NCI-H748 treated with DMSO at 0.1 percent for 48 hours (cell line): Measurements from ENCODE around the gene CFAP52.
"Not testable (repeated sequence)": the region's sequence is repeated elsewhere in the genome, so short reads cannot be mapped to it uniquely, and the experiment has no call there.

ENCODE experiments used
- DNase-seq: peaks from one replicate; lab custom pipeline; 2025; lab: John Stamatoyannopoulos, UW

Gene CFAP52, protein sequence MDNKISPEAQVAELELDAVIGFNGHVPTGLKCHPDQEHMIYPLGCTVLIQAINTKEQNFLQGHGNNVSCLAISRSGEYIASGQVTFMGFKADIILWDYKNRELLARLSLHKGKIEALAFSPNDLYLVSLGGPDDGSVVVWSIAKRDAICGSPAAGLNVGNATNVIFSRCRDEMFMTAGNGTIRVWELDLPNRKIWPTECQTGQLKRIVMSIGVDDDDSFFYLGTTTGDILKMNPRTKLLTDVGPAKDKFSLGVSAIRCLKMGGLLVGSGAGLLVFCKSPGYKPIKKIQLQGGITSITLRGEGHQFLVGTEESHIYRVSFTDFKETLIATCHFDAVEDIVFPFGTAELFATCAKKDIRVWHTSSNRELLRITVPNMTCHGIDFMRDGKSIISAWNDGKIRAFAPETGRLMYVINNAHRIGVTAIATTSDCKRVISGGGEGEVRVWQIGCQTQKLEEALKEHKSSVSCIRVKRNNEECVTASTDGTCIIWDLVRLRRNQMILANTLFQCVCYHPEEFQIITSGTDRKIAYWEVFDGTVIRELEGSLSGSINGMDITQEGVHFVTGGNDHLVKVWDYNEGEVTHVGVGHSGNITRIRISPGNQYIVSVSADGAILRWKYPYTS

GRCh38 chr17:9576521-9577372, at the start of gene CFAP52:
Gene CFAP52 (plus strand): TSS chr17:9576642. CDS start chr17:9576696, 54 bp downstream.
- peak; percentile 78 for DNase-seq

GRCh38 chr17:9527788-9528187, 48.7 kb upstream of the CFAP52 start:
- no peak for DNase-seq

GRCh38 chr17:9529033-9529700, 47.3 kb upstream of the CFAP52 start:
- no peak for DNase-seq

DNA sequence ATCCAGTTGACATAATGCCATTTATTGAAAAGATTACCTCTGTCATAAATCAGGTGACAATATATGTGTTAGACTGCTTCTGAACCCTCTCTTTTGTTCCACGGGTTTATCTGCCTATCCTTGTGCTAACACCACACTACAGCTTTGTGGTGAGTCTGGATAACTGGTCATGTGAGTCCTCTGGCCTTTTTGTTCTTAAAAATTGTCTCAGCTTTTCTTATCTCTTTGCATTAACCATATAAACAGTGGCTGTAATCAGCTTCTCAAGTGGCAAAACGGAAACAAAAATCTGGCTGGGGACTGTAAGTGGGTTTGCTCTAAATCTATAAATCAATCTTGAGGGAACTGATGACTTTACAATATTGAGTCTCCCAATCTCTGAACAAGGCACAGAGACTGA, 45.4 kb upstream of the CFAP52 start:
- no peak for DNase-seq

GRCh38 chr17:9532715-9533114, 43.7 kb upstream of the CFAP52 start:
- DNase-seq, result no peak

- DNase-seq, result no peak
Measured at GRCh38 chr17:9533441-9533840, 43.0 kb upstream of the CFAP52 start.

DNA sequence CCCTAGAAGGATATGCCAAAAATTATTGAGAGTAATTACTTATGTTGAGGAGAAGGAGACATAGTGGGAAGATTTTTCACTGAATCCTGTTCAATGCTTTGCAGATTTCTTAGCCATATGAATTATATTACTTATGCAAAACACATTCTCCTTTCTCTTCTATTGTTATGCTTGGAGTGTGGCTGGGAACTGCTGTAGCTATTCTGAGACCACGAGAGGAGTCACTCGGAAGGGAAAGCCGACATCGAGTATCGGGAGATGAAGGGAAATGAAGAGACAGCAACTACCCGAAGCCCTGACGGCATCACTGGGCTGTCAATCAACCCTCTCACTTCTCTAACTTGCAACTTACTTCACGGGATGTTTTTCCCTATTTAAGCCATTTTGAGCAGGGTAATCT, 40.4 kb upstream of the CFAP52 start:
- DNase-seq, result no peak

DNA sequence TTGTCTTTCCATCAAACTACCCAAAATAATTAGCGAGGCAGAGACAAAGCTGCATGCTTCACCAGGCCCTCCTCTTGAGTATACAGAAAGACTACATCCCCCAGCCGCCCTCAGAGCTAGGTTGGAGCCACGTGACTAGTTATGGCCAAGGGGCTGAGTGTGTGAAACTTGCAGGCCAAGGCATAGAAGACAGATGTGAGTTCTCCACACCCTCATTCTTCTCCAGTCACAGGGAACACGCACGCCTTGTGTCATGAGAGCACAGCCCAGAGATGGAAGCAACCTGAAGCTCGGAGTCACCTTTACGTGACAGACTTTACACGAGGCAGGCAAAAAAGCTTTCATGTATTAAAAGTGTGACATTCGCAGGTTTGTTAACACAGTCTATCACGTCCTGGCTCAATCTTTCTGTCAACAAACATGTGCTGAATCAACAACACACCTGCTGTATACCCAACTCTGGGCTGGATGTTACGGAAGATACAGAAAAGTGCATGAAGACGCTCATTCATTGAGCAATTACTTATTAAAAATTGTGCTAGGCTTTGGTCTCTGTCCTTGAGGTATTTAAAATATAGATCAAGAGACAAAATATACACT, 39.2 kb upstream of the CFAP52 start:
- DNase-seq, result no peak

DNA sequence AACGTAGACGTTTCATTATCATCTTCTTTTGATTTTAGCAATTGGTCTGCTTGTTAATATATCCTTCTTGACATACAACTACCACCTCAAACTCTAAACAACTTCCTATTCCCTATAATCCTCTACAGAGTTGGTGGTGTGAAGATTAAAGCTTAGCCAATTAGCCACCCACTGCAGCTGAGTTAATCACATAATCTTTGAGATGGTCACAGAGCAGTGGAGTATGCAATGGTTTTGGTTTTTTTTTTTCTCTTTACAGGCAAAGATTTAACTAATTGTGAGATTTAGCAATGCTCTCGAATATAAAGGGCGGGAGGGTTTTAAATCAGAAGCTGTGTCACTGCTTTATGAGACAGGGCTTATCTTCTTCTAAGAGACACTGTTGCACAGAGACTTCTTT, 37.8 kb upstream of the CFAP52 start:
- no peak for DNase-seq

- DNase-seq, result no peak
Measured at GRCh38 chr17:9541718-9542117, 34.7 kb upstream of the CFAP52 start.

GRCh38 chr17:9544221-9544620, 32.2 kb upstream of the CFAP52 start:
- no peak for DNase-seq

DNA sequence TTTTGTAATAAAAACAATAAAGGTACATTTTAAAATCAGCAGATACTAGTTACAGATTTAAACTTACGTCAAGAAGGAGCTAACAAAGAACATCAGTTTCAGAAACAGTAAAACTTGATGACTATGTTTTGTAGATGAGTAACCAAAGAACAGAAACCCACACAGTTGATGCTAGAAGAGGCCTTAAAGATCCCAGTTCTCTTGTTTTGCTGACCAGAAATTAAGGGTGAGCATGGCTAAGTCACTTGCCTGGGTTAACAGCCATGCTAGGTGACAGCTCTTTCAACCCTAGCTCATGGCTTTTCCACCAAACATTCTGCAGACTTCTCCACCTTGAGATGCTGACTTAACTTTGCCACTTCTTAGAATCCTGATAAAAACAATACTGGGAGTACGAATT, 27.2 kb upstream of the CFAP52 start:
- no peak for DNase-seq

DNA sequence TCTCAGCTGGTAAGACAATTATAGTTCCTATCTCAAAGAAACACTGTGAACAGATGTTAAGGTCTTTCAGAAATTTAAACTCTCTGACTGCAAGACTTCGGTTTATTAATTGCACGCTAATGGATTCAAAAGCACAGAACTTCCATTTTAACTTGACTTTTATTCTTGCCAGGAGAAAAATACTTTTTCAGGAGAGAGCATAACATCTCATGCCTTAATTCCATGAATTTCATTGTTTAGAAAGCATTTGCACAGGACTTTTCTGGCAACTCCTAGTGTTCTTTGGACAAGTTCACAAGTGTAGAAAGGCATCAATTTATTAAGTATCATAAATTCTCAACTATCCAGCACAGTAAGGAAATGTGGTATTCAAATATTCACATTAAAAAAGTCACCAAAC, 23.3 kb upstream of the CFAP52 start:
- no peak for DNase-seq

- no peak for DNase-seq
Measured at GRCh38 chr17:9553596-9553995, 22.8 kb upstream of the CFAP52 start.

GRCh38 chr17:9554715-9555114, 21.7 kb upstream of the CFAP52 start:
- DNase-seq, result peak; percentile 11

- no peak for DNase-seq
Measured at GRCh38 chr17:9557161-9557755, 19.2 kb upstream of the CFAP52 start.

- no peak for DNase-seq
Measured at GRCh38 chr17:9557857-9558256, 18.6 kb upstream of the CFAP52 start.

DNA sequence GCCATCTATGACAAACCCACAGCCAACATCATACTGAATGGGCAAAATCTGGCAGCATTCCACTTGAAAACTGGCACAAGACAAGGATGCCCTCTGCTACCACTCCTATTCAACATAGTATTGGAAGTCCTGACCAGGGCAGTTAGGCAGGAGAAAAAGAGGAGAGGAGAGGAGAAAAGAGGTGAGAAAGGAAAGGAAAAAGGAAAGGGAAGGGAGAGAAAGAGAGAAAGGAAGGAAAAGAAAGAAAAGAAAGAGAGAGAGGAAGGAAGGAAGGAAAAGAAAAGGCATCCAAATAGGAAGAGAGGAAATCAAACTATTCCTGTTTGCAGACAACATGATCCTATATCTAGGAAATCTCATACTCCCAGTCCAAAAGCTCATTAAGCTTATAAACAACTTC, 12.3 kb upstream of the CFAP52 start:
- DNase-seq, result no peak

GRCh38 chr17:9566067-9566466, 10.4 kb upstream of the CFAP52 start:
- DNase-seq, result peak; percentile 74

DNA sequence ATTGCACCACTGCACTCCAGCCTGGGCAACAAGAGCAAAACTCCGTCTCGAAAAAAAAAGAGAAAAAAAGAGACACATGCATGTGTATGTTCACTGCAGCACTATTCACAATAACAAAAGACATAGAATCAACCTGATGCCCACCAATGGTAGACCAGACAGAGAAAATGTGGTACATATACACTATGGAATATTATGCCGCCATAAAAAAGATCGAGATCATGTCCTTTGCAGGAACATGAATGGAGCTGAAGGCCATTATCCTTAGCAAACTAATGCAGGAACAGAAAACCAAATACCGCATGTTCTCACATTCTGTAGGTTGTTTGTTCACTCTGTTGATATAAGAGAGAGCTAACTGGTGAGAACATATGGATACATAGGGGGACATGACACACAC, 9.7 kb upstream of the CFAP52 start:
- not testable (repeated sequence) for DNase-seq

- no peak for DNase-seq
Measured at GRCh38 chr17:9568004-9568403, 8.4 kb upstream of the CFAP52 start.
